HG03025 (cell line): ENCODE measurements around the gene METRNL.
"Not testable (repeated sequence)": the region's sequence is repeated elsewhere in the genome, so short reads cannot be mapped to it uniquely, and the experiment has no call there.

Experiments
- ATAC-seq: cut with Tn5 transposase; IDR thresholded peaks from one replicate; pipeline ENCODE4 v1.9.1; 2021; ENCODE audit warnings: mild to moderate bottlenecking, moderate library complexity; ENCODE audit not compliant: unreplicated experiment, low FRiP score

The METRNL gene

GRCh38 chr17:83065660-83066542, 13.5 kb upstream of the METRNL start:
- no peak for ATAC-seq

- not testable (repeated sequence) for ATAC-seq
Measured at GRCh38 chr17:83066543-83066890, 12.9 kb upstream of the METRNL start.

GRCh38 chr17:83067071-83067717, 12.2 kb upstream of the METRNL start:
- ATAC-seq: no peak

- ATAC-seq: no peak
Measured at GRCh38 chr17:83067718-83068261, 11.6 kb upstream of the METRNL start.

GRCh38 chr17:83068641-83069570, 10.5 kb upstream of the METRNL start:
- no peak for ATAC-seq

- no peak for ATAC-seq
Measured at GRCh38 chr17:83069571-83069906, 9.9 kb upstream of the METRNL start.

GRCh38 chr17:83069931-83070742, 9.3 kb upstream of the METRNL start:
- ATAC-seq: no peak

- no peak for ATAC-seq
Measured at GRCh38 chr17:83070800-83071341, 8.5 kb upstream of the METRNL start.

GRCh38 chr17:83071365-83071764, 8.0 kb upstream of the METRNL start:
- ATAC-seq: no peak

- no peak for ATAC-seq
Measured at GRCh38 chr17:83071966-83072562, 7.3 kb upstream of the METRNL start.

- ATAC-seq: no peak
Measured at GRCh38 chr17:83072600-83073358, 6.6 kb upstream of the METRNL start.

GRCh38 chr17:83073389-83074063, 5.9 kb upstream of the METRNL start:
- no peak for ATAC-seq

GRCh38 chr17:83074486-83075223, 4.8 kb upstream of the METRNL start:
- ATAC-seq: no peak

- no peak for ATAC-seq
Measured at GRCh38 chr17:83075270-83075880, 4.0 kb upstream of the METRNL start.

- ATAC-seq: no peak
Measured at GRCh38 chr17:83076938-83077337, 2.5 kb upstream of the METRNL start.

GRCh38 chr17:83077411-83077810, 2.0 kb upstream of the METRNL start:
- ATAC-seq: no peak

- no peak for ATAC-seq
Measured at GRCh38 chr17:83077939-83078338, 1.5 kb upstream of the METRNL start.
